ENCODE measurements around the gene SPEF2.

Gene SPEF2

GRCh38 chr5:35771300-35771699 lies 153.6 kb downstream of the SPEF2 start:
- Histone ChIP-seq H3K9me3 (ENCODE audit: control insufficient read depth, insufficient read depth, low read depth, low read length) (no peaks in the 10 kb centered on the region), H3K27ac (ENCODE audit: extremely low read depth, low read depth, low read length) (no peak overlapping the region), H3K4me1 (ENCODE audit: control insufficient read depth, insufficient read depth, low read length) (no peaks in the 10 kb centered on the region), H3K4me3 (ENCODE audit: low read depth, low read length) (no peak overlapping the region), H3K36me3 (ENCODE audit: control insufficient read depth in 2 of 2, insufficient read depth in 1 of 2, low read length in 2 of 2) (no peaks in the 10 kb centered on the region)
- TF ChIP-seq EGR2 (tag by site-specific recombination; IDR thresholded peaks at IDR 0.05; ENCODE audit: low read depth) (no peak), ZFP41 (tag by site-specific recombination; IDR thresholded peaks at IDR 0.05; ENCODE audit: borderline replicate concordance) (no peak), HOXA7 (CRISPR knock-in tag; IDR thresholded peaks at IDR 0.05; ENCODE audit: borderline replicate concordance) (no peak), ZNF514 (tag by site-specific recombination; IDR thresholded peaks at IDR 0.05) (no peak), ZNF366 (tag by site-specific recombination; conservative IDR thresholded peaks at IDR 0.05) (no peak), ZNF701 (tag by site-specific recombination; IDR thresholded peaks at IDR 0.05) (no peak), ZSCAN18 (tag by site-specific recombination; IDR thresholded peaks at IDR 0.05) (no peak), FEZF1 (tag by site-specific recombination; IDR thresholded peaks at IDR 0.05) (no peak), ZNF10 (tag by site-specific recombination; IDR thresholded peaks at IDR 0.05) (no peak)
- TF ChIP-seq, protein P1, sequence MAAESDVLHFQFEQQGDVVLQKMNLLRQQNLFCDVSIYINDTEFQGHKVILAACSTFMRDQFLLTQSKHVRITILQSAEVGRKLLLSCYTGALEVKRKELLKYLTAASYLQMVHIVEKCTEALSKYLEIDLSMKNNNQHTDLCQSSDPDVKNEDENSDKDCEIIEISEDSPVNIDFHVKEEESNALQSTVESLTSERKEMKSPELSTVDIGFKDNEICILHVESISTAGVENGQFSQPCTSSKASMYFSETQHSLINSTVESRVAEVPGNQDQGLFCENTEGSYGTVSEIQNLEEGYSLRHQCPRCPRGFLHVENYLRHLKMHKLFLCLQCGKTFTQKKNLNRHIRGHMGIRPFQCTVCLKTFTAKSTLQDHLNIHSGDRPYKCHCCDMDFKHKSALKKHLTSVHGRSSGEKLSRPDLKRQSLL (tag by site-specific recombination; IDR thresholded peaks at IDR 0.05) = no peak
- TF ChIP-seq, protein P2, sequence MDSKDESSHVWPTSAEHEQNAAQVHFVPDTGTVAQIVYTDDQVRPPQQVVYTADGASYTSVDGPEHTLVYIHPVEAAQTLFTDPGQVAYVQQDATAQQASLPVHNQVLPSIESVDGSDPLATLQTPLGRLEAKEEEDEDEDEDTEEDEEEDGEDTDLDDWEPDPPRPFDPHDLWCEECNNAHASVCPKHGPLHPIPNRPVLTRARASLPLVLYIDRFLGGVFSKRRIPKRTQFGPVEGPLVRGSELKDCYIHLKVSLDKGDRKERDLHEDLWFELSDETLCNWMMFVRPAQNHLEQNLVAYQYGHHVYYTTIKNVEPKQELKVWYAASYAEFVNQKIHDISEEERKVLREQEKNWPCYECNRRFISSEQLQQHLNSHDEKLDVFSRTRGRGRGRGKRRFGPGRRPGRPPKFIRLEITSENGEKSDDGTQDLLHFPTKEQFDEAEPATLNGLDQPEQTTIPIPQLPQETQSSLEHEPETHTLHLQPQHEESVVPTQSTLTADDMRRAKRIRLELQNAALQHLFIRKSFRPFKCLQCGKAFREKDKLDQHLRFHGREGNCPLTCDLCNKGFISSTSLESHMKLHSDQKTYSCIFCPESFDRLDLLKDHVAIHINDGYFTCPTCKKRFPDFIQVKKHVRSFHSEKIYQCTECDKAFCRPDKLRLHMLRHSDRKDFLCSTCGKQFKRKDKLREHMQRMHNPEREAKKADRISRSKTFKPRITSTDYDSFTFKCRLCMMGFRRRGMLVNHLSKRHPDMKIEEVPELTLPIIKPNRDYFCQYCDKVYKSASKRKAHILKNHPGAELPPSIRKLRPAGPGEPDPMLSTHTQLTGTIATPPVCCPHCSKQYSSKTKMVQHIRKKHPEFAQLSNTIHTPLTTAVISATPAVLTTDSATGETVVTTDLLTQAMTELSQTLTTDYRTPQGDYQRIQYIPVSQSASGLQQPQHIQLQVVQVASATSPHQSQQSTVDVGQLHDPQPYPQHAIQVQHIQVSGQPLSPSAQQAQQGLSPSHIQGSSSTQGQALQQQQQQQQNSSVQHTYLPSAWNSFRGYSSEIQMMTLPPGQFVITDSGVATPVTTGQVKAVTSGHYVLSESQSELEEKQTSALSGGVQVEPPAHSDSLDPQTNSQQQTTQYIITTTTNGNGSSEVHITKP (tag by site-specific recombination; IDR thresholded peaks at IDR 0.05) = no peak
- ChIA-PET CTCF (no interaction called here), POLR2A (no interaction called here)

DNA sequence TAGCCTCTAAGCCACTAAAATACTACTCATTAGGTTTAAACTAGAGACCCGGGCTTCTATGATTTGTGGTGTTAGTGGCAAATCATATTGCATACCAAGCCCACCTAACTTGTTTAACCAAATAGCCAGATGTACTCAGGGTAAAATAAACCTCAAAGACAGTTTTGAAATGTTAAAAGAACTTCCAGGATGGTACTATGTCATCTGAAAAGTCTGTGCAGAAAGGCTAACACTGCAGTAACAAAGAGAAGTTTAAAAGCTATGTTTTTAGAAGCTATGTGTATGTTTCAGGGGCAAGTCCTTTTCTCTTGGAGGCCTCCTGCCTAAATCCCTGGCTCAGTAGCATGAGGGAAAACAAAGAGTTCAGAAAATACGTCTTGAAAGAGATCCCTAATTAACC lies 154.2 kb downstream of the SPEF2 start:
- Histone ChIP-seq H3K27ac (ENCODE audit: extremely low read depth, low read depth, low read length) (no peak overlapping the region), H3K4me1 (ENCODE audit: control insufficient read depth, insufficient read depth, low read length) (no peaks in the 10 kb centered on the region), H3K9me3 (ENCODE audit: control insufficient read depth, insufficient read depth, low read depth, low read length) (no peaks in the 10 kb centered on the region), H3K36me3 (ENCODE audit: control insufficient read depth in 2 of 2, insufficient read depth in 1 of 2, low read length in 2 of 2) (no peaks in the 10 kb centered on the region), H3K4me3 (ENCODE audit: low read depth, low read length) (no peak overlapping the region)
- CTCF ChIA-PET = interaction anchor here (0.8 kb wide), 1 partner anchor 19 kb away, joined by 3 read pairs; no protein-coding TSS in a partner anchor
- POLR2A ChIA-PET = no interaction called here
- TF ChIP-seq SALL2 (tag by site-specific recombination; IDR thresholded peaks at IDR 0.05; ENCODE audit: borderline replicate concordance) (no peak), ZNF561 (tag by site-specific recombination; IDR thresholded peaks at IDR 0.05; ENCODE audit: borderline replicate concordance) (no peak), BCL11A (tag by site-specific recombination; IDR thresholded peaks at IDR 0.05; ENCODE audit: low read depth) (no peak), HOXA7 (CRISPR knock-in tag; IDR thresholded peaks at IDR 0.05; ENCODE audit: borderline replicate concordance) (no peak), ZNF548 (tag by site-specific recombination; IDR thresholded peaks at IDR 0.05) (no peak), PATZ1 (tag by site-specific recombination; IDR thresholded peaks at IDR 0.05) (no peak), ZBTB7A (tag by site-specific recombination; IDR thresholded peaks at IDR 0.05; ENCODE audit: low read depth) (no peak), GLIS2 (tag by site-specific recombination; IDR thresholded peaks at IDR 0.05) (no peak), TSHZ1 (tag by site-specific recombination; IDR thresholded peaks at IDR 0.05; ENCODE audit: borderline replicate concordance) (no peak)
- TF ChIP-seq, protein P3, sequence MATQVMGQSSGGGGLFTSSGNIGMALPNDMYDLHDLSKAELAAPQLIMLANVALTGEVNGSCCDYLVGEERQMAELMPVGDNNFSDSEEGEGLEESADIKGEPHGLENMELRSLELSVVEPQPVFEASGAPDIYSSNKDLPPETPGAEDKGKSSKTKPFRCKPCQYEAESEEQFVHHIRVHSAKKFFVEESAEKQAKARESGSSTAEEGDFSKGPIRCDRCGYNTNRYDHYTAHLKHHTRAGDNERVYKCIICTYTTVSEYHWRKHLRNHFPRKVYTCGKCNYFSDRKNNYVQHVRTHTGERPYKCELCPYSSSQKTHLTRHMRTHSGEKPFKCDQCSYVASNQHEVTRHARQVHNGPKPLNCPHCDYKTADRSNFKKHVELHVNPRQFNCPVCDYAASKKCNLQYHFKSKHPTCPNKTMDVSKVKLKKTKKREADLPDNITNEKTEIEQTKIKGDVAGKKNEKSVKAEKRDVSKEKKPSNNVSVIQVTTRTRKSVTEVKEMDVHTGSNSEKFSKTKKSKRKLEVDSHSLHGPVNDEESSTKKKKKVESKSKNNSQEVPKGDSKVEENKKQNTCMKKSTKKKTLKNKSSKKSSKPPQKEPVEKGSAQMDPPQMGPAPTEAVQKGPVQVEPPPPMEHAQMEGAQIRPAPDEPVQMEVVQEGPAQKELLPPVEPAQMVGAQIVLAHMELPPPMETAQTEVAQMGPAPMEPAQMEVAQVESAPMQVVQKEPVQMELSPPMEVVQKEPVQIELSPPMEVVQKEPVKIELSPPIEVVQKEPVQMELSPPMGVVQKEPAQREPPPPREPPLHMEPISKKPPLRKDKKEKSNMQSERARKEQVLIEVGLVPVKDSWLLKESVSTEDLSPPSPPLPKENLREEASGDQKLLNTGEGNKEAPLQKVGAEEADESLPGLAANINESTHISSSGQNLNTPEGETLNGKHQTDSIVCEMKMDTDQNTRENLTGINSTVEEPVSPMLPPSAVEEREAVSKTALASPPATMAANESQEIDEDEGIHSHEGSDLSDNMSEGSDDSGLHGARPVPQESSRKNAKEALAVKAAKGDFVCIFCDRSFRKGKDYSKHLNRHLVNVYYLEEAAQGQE (tag by site-specific recombination; IDR thresholded peaks at IDR 0.05) = no peak

Data from HEK293 (cell line).